Subcutaneous abdominal adipose tissue (tissue), 5 donors: ENCODE results near the gene SPC24.
"Not testable (repeated sequence)": the region's sequence is repeated elsewhere in the genome, so short reads cannot be mapped to it uniquely, and the experiment has no call there.

Experiments
- H3K27ac ChIP-seq: one replicate; pipeline ENCODE4 v1.7.0; 2013; ENCODE audit warnings: low read depth, mild to moderate bottlenecking, inconsistent platforms, low read length, moderate library complexity
- H3K27me3 ChIP-seq, 5 donors: one replicate each; pipeline ENCODE4 v1.7.0; 2013; ENCODE audit warnings: low read length in 5 of 5, inconsistent platforms in 1 of 5; ENCODE audit not compliant: control insufficient read depth in 5 of 5, insufficient read depth in 4 of 5
- H3K36me3 ChIP-seq, 5 donors: one replicate each; pipeline ENCODE4 v1.7.0; 2013; ENCODE audit warnings: low read length in 5 of 5; ENCODE audit not compliant: control insufficient read depth in 5 of 5, insufficient read depth in 5 of 5
- H3K4me1 ChIP-seq, 5 donors: one replicate each; pipeline ENCODE4 v1.7.0; 2013; ENCODE audit warnings: low read length in 5 of 5, mild to moderate bottlenecking in 3 of 5, moderate library complexity in 1 of 5; ENCODE audit not compliant: control insufficient read depth in 5 of 5, insufficient read depth in 5 of 5
- H3K4me3 ChIP-seq, 5 donors: one replicate each; pipeline ENCODE4 v1.7.0; 2013; ENCODE audit warnings: low read length in 5 of 5, low read depth in 1 of 5
- H3K9ac ChIP-seq, 5 donors: one replicate each; pipeline ENCODE4 v1.7.0; 2013; ENCODE audit warnings: low read length in 5 of 5, mild to moderate bottlenecking in 4 of 5, moderate library complexity in 3 of 5
- H3K9me3 ChIP-seq, 5 donors: one replicate each; pipeline ENCODE4 v1.7.0; 2013; ENCODE audit warnings: low read length in 5 of 5; ENCODE audit not compliant: control insufficient read depth in 5 of 5
- donor health status: healthy.
- donor health status: healthy.
- donor health status: healthy.
- donor health status: healthy.
- donor health status: healthy.

Gene SPC24

GRCh38 chr19:11191934-11192333 is 36.4 kb upstream of the SPC24 start:
- peak overlapping the region; percentile 81 for H3K27ac ChIP-seq
- H3K9me3 ChIP-seq, result no peaks in the 10 kb centered on the region
- no peaks in the 10 kb centered on the region for H3K27me3 ChIP-seq
- peak overlapping the region in 1 of 5 donors; percentile 30 for H3K4me3 ChIP-seq
- H3K4me1 ChIP-seq, result peaks cover 8 to 75% (median 67%) of the 10 kb centered on the region in 5 donors
- H3K9ac ChIP-seq, result no peak overlapping the region
- H3K36me3 ChIP-seq, result peaks cover 0 to 50% (median 37%) of the 10 kb centered on the region in 5 donors

GRCh38 chr19:11191273-11191755 is 35.7 kb upstream of the SPC24 start:
- peak overlapping the region; percentile 81 for H3K27ac ChIP-seq
- H3K9me3 ChIP-seq, result no peaks in the 10 kb centered on the region
- no peak overlapping the region for H3K9ac ChIP-seq
- H3K4me1 ChIP-seq, result peaks cover 8 to 71% (median 61%) of the 10 kb centered on the region in 5 donors
- H3K4me3 ChIP-seq, result peak overlapping the region in 1 of 5 donors; percentile 30
- peaks cover 0 to 54% (median 38%) of the 10 kb centered on the region in 5 donors for H3K36me3 ChIP-seq
- no peaks in the 10 kb centered on the region for H3K27me3 ChIP-seq

GRCh38 chr19:11190501-11190900 is 34.9 kb upstream of the SPC24 start:
- peak overlapping the region; percentile 81 for H3K27ac ChIP-seq
- H3K36me3 ChIP-seq, result peaks cover 0 to 60% (median 42%) of the 10 kb centered on the region in 5 donors
- no peak overlapping the region for H3K4me3 ChIP-seq
- H3K27me3 ChIP-seq, result no peaks in the 10 kb centered on the region
- peaks cover 7 to 64% (median 55%) of the 10 kb centered on the region in 5 donors for H3K4me1 ChIP-seq
- no peaks in the 10 kb centered on the region for H3K9me3 ChIP-seq
- H3K9ac ChIP-seq, result no peak overlapping the region

- H3K9me3 ChIP-seq, result no peaks in the 10 kb centered on the region
- no peaks in the 10 kb centered on the region for H3K27me3 ChIP-seq
- H3K4me1 ChIP-seq, result peaks cover 4 to 45% (median 25%) of the 10 kb centered on the region in 5 donors
- H3K36me3 ChIP-seq, result peaks cover 0 to 62% (median 33%) of the 10 kb centered on the region in 5 donors
- H3K27ac ChIP-seq, result no peak overlapping the region
- H3K9ac ChIP-seq, result no peak overlapping the region
- no peak overlapping the region for H3K4me3 ChIP-seq
Observed at GRCh38 chr19:11187441-11187840, 31.9 kb upstream of the SPC24 start.

GRCh38 chr19:11182994-11183393 is 27.4 kb upstream of the SPC24 start:
- no peak overlapping the region for H3K9ac ChIP-seq
- H3K9me3 ChIP-seq, result no peaks in the 10 kb centered on the region
- peaks cover 0 to 55% (median 35%) of the 10 kb centered on the region in 5 donors for H3K36me3 ChIP-seq
- H3K4me3 ChIP-seq, result no peak overlapping the region
- no peak overlapping the region for H3K27ac ChIP-seq
- no peaks in the 10 kb centered on the region for H3K27me3 ChIP-seq
- peaks cover 7 to 35% (median 19%) of the 10 kb centered on the region in 5 donors for H3K4me1 ChIP-seq

- peak overlapping the region; percentile 6 for H3K27ac ChIP-seq
- peaks cover 7 to 35% (median 19%) of the 10 kb centered on the region in 5 donors for H3K4me1 ChIP-seq
- H3K36me3 ChIP-seq, result peaks cover 0 to 62% (median 39%) of the 10 kb centered on the region in 5 donors
Observed at GRCh38 chr19:11181488-11181887, 25.9 kb upstream of the SPC24 start.

GRCh38 chr19:11180975-11181374 is 25.4 kb upstream of the SPC24 start:
- Histone ChIP-seq H3K27ac (peak overlapping the region; percentile 77), H3K4me1 (peaks cover 7 to 35% (median 19%) of the 10 kb centered on the region in 5 donors), H3K36me3 (peaks cover 0 to 63% (median 43%) of the 10 kb centered on the region in 5 donors)
- not testable (repeated sequence) for H3K9me3 ChIP-seq, H3K4me3 ChIP-seq, H3K9ac ChIP-seq, H3K27me3 ChIP-seq

More at GRCh38 chr19:11181488-11181887, 25.9 kb upstream of the SPC24 start:
- no peaks in the 10 kb centered on the region for H3K27me3 ChIP-seq
- H3K9ac ChIP-seq, result no peak overlapping the region
- no peaks in the 10 kb centered on the region for H3K9me3 ChIP-seq
- no peak overlapping the region for H3K4me3 ChIP-seq

GRCh38 chr19:11180346-11180745 is 24.8 kb upstream of the SPC24 start:
- no peak overlapping the region for H3K9ac ChIP-seq
- peaks cover 7 to 35% (median 19%) of the 10 kb centered on the region in 5 donors for H3K4me1 ChIP-seq
- H3K9me3 ChIP-seq, result no peaks in the 10 kb centered on the region
- no peak overlapping the region for H3K4me3 ChIP-seq
- peaks cover 0 to 63% (median 43%) of the 10 kb centered on the region in 5 donors for H3K36me3 ChIP-seq
- H3K27me3 ChIP-seq, result no peaks in the 10 kb centered on the region
- H3K27ac ChIP-seq, result peak overlapping the region; percentile 77

- H3K4me1 ChIP-seq, result peaks cover 7 to 31% (median 19%) of the 10 kb centered on the region in 5 donors
- H3K9me3 ChIP-seq, result no peaks in the 10 kb centered on the region
- peaks cover 0 to 60% (median 44%) of the 10 kb centered on the region in 5 donors for H3K36me3 ChIP-seq
- H3K27ac ChIP-seq, result peak overlapping the region; percentile 77
- peak overlapping the region in 1 of 5 donors; percentile 39 for H3K4me3 ChIP-seq
- no peak overlapping the region for H3K9ac ChIP-seq
- no peaks in the 10 kb centered on the region for H3K27me3 ChIP-seq
Observed at GRCh38 chr19:11179716-11180297, 24.2 kb upstream of the SPC24 start.

- not testable (repeated sequence) for H3K9ac ChIP-seq, H3K9me3 ChIP-seq, H3K27me3 ChIP-seq, H3K4me3 ChIP-seq
- Histone ChIP-seq H3K27ac (peak overlapping the region; percentile 77), H3K36me3 (peaks cover 0 to 60% (median 51%) of the 10 kb centered on the region in 5 donors), H3K4me1 (peaks cover 7 to 24% (median 17%) of the 10 kb centered on the region in 5 donors)
Observed at GRCh38 chr19:11179145-11179465, 23.5 kb upstream of the SPC24 start.
